Parathyroid adenoma (tissue), 2 donors: ENCODE results near the gene MTHFSD.

Source experiments
- H2AFZ ChIP-seq: fragments of 300-600 bp; sonication (generic); one replicate; pipeline ENCODE4 v1.7.0; 2017; ENCODE audit warnings: antibody characterized with exemption, mild to moderate bottlenecking
- H3K27ac ChIP-seq: fragments of 300-600 bp; sonication (generic); one replicate; pipeline ENCODE4 v1.7.0; 2017
- H3K27me3 ChIP-seq: fragments of 300-600 bp; sonication (generic); one replicate; pipeline ENCODE4 v1.7.0; 2017; ENCODE audit warnings: low read length; ENCODE audit not compliant: control insufficient read depth, insufficient read depth
- H3K36me3 ChIP-seq: fragments of 300-600 bp; sonication (generic); one replicate; pipeline ENCODE4 v1.7.0; 2017; ENCODE audit warnings: low read length; ENCODE audit not compliant: control insufficient read depth, insufficient read depth
- H3K4me1 ChIP-seq: fragments of 300-600 bp; sonication (generic); one replicate; pipeline ENCODE4 v1.7.0; 2017; ENCODE audit warnings: control low read depth
- H3K4me2 ChIP-seq: fragments of 300-600 bp; sonication (generic); one replicate; pipeline ENCODE4 v1.7.0; 2017; ENCODE audit warnings: low read length
- H3K4me3 ChIP-seq: fragments of 300-600 bp; sonication (generic); one replicate; pipeline ENCODE4 v1.7.0; 2017; ENCODE audit warnings: low read depth, low read length
- H3K79me2 ChIP-seq: fragments of 300-600 bp; sonication (generic); one replicate; pipeline ENCODE4 v1.7.0; 2017; ENCODE audit warnings: control low read depth
- H3K9ac ChIP-seq: fragments of 300-600 bp; sonication (generic); one replicate; pipeline ENCODE4 v1.7.0; 2017; ENCODE audit warnings: mild to moderate bottlenecking
- H3K9me3 ChIP-seq: fragments of 300-600 bp; sonication (generic); one replicate; pipeline ENCODE4 v1.7.0; 2017; ENCODE audit warnings: low read length; ENCODE audit not compliant: control insufficient read depth
- TF ChIP-seq, protein P1 (sequence below): fragments of 300-600 bp; sonication (generic); IDR thresholded peaks from one replicate; pipeline ENCODE4 v1.7.0; 2017; ENCODE audit warnings: antibody characterized with exemption, mild to moderate bottlenecking
- donor health status: primary hyperparathyroidism.

MTHFSD gene

DNA sequence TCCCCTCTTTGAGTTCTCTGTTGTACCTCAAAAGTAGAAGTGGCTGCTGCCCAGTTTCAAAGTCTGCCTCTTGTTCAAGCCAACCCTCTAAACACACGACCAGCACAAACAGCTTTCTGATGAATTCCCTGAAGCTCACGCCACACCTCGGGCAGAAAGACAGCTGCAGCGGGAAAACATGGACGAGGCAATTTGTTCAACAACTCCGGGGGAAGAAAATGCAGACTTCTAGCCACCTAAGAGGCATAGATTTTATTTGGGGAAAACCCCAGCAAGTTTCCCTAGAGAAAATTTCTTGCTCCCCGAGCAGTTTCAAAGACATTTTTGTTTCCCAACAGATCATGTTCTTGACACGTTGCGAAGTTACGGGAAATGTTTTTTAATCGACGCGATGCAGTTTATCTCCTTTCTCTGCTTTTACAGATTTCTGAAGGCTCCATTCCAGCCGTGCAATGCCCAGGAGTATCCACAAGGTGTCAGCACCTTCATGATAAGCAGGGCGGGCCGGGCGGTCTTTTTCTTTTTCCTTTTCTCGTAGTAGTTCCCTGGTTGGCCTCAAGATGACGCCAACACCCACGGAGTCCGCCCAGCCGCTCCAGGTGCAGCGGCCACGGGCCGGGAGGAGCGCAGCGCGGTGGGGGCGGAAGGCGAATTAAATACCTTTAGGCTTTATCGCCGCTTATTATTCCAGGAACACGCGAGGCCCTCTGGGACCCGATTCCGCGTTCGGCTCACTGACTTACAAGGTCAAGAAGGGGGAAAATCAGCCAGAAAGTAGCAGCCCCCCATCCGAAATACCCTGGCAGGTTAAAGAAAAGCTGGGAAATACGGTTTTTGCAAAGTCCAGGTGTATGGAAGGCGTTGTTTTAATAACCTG is 8.7 kb upstream of the MTHFSD start:
- Histone ChIP-seq H3K79me2 (no peaks in the 10 kb centered on the region), H3K9me3 (no peaks in the 10 kb centered on the region), H3K27me3 (peaks cover 13% of the 10 kb centered on the region), H3K36me3 (no peaks in the 10 kb centered on the region), H3K9ac (no peak overlapping the region), H3K4me3 (peak overlapping the region; percentile 29), H2AFZ (peak overlapping the region; percentile 57), H3K27ac (no peak overlapping the region), H3K4me2 (peak overlapping the region; percentile 52), H3K4me1 (peaks cover 5% of the 10 kb centered on the region)
- TF ChIP-seq, protein P1, sequence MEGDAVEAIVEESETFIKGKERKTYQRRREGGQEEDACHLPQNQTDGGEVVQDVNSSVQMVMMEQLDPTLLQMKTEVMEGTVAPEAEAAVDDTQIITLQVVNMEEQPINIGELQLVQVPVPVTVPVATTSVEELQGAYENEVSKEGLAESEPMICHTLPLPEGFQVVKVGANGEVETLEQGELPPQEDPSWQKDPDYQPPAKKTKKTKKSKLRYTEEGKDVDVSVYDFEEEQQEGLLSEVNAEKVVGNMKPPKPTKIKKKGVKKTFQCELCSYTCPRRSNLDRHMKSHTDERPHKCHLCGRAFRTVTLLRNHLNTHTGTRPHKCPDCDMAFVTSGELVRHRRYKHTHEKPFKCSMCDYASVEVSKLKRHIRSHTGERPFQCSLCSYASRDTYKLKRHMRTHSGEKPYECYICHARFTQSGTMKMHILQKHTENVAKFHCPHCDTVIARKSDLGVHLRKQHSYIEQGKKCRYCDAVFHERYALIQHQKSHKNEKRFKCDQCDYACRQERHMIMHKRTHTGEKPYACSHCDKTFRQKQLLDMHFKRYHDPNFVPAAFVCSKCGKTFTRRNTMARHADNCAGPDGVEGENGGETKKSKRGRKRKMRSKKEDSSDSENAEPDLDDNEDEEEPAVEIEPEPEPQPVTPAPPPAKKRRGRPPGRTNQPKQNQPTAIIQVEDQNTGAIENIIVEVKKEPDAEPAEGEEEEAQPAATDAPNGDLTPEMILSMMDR, result peak; percentile 100

DNA sequence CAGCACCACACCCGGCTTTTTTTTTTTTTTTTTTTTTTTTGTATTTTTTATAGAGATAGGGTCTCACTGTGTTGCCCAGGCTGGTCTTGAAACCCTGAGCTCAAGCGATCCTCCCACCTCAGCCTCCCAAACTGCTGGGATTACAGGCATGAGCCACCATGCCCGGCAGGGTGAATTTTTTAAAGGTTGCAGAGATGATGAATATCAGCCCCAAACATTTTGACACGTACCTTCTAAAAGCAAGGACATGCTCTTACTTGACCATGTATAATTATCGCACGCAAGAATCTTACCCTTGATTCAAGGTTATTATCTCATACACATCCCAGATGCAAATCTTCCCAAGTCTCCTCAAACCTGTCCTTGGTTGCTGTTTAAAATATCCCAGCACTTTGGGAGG is 7.3 kb upstream of the MTHFSD start:
- H3K9me3 ChIP-seq, result no peaks in the 10 kb centered on the region
- H3K4me3 ChIP-seq, result no peak overlapping the region
- H3K36me3 ChIP-seq, result no peaks in the 10 kb centered on the region
- H3K27me3 ChIP-seq, result peaks cover 13% of the 10 kb centered on the region
- H3K9ac ChIP-seq, result no peak overlapping the region
- TF ChIP-seq, protein P1, result no peak
- no peak overlapping the region for H2AFZ ChIP-seq
- peaks cover 5% of the 10 kb centered on the region for H3K4me1 ChIP-seq
- H3K27ac ChIP-seq, result no peak overlapping the region
- H3K79me2 ChIP-seq, result no peaks in the 10 kb centered on the region
- H3K4me2 ChIP-seq, result no peak overlapping the region

DNA sequence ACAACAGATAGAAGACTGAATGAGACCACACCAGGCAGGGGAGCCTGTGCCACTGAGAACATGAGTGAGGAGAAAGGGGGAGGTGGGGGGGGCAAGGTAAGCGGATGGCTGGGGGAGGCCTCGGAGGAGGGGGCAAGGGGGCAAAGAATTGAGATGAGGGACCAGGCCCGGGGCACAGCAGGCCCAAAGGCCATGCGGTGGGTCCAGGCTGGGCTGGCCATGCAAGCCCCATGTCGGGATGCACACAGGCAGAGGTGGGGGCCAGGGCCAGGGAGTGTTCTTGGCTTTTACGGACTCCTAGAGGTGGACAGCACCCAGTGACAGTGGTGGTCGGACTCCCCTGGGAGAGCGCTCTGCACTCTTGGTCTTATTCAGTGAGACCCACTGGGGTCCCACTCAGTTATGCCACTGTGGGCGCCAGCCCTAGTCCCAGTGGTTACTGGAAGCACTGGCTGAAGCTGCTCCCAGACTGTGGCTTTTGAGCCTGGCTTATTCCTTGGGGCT is 4.8 kb upstream of the MTHFSD start:
- TF ChIP-seq, protein P1, result no peak

DNA sequence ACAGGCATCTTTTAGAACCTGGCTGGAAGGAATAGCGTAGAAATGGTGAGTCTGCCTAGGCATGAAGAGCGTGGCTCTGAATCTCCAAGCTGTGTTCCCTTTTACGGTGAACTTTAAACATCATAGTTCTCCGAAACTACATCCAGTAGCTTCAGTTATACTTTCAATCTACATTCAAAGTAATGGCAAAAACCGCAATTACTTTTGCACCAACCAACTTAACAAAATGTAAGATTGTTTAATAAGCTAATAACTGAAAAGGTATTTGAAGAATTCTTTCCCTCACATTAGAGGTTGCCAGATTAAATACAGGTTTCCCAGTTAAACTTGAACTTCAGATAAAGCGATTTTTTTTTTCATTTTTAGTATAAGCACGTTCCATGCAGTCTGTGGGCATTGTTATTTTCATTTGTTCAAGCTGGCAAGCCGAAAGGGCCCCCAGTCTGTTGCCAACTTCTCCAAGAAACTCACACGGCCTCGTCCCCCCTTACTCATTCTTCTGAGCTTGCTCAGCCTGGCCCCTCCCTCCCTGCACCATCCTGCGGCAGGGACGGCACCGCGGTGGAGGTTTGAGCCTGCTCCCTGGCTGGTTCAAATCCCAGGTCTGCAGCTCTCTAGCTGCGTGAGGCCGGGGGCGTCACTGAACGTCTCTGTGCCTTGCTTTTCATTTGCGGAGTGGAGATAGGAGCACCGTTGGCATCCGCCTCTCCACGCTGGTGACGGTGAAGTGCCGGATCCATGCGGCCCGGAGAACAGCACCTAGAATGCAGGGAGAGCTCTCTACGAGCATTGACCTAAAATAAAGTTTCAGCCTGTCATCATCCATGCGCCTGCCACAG is 3.5 kb upstream of the MTHFSD start:
- Histone ChIP-seq H3K27me3 (no peaks in the 10 kb centered on the region), H2AFZ (no peak overlapping the region), H3K79me2 (no peaks in the 10 kb centered on the region), H3K9ac (no peak overlapping the region), H3K4me2 (no peak overlapping the region), H3K27ac (no peak overlapping the region), H3K36me3 (no peaks in the 10 kb centered on the region), H3K4me3 (no peak overlapping the region), H3K4me1 (no peaks in the 10 kb centered on the region), H3K9me3 (no peaks in the 10 kb centered on the region)
- TF ChIP-seq, protein P1, result no peak

More for the DNA sequence above, 4.8 kb upstream of the MTHFSD start:
- Histone ChIP-seq H3K4me1 (peaks cover 5% of the 10 kb centered on the region), H3K79me2 (no peaks in the 10 kb centered on the region), H3K9ac (no peak overlapping the region), H3K9me3 (no peaks in the 10 kb centered on the region), H2AFZ (no peak overlapping the region), H3K4me3 (no peak overlapping the region), H3K36me3 (no peaks in the 10 kb centered on the region), H3K27me3 (peaks cover 10% of the 10 kb centered on the region), H3K4me2 (no peak overlapping the region), H3K27ac (no peak overlapping the region)
